HG03039 (cell line): ENCODE results near the gene MAML3.

Experiments used
- ATAC-seq: cut with Tn5 transposase; IDR thresholded peaks from one replicate; pipeline ENCODE4 v1.9.1; 2021; ENCODE audit warnings: mild to moderate bottlenecking, moderate library complexity; ENCODE audit not compliant: unreplicated experiment

Gene MAML3

GRCh38 chr4:139851133-139851532 is 302.9 kb downstream of the MAML3 start:
- no peak for ATAC-seq

DNA sequence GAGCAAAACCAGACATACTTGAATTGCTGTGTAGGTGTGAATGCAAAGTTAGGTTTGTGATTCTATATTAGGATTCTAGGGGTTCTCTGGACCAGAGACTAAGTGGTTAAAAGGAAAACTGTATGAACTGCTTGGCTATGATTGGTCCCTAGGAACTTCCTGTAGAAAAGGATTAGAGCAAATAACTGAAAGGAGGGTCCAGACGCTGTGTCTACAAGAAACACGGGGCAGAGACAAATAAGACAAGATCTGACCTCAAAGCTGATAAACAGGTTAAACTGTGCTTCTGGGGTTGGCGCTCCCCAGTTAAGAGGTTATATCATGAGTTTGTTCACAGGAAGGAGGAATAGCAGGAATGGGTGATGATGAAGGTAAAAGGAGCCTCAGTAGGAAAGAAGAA is 304.8 kb downstream of the MAML3 start:
- no peak for ATAC-seq

GRCh38 chr4:139848028-139848427 is 306.0 kb downstream of the MAML3 start:
- no peak for ATAC-seq

GRCh38 chr4:139847602-139848001 is 306.4 kb downstream of the MAML3 start:
- ATAC-seq = no peak

GRCh38 chr4:139846766-139847165 is 307.2 kb downstream of the MAML3 start:
- ATAC-seq = no peak

GRCh38 chr4:139845453-139846093 is 308.4 kb downstream of the MAML3 start:
- ATAC-seq = no peak

DNA sequence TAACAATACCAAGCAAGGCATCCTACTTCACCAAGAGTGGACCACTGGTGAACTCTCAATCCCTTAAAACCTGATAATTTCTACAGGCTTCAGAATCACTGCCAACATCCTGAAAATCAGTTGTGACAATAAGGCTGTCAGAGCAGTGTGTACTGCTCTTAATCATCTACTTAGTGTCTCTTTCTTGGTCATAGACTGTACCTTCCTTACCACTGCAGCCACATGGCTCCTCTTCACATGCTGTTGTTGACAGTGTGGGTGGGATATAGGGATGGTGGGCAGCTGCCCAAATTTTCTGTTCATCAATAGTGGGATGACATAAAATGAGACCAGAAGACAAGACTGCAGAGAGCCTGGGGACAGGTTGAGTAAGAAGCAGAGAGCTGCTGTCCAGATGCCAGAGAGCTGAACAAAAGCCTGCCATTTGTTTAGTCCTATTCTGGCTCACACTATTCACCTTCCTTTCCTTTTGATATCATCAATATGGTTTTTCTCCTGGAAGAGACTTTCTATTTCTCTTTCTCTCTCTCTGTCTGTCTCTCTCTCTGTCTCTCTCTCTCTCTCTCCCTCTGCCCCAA is 309.4 kb downstream of the MAML3 start:
- ATAC-seq = no peak

- no peak for ATAC-seq
Observed at GRCh38 chr4:139844057-139844456, 309.9 kb downstream of the MAML3 start.

DNA sequence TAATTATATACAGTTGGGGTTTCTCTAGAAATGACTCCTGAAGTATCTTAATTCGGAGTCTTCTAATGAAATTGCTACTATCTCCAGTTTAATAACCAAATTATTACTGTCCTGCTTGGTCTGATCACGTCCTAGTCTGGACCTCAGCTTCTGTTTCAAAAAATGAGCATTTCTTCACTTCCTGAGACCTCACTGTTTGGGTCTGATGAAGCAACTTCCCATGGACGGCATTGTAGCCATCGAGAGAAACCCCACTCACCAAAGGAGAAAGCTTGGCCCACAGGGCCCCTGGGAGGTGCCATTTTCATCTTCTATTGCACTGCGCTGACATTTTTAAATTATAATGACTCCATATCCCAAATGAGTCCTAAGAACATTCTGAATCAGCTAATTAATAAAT is 310.3 kb downstream of the MAML3 start:
- ATAC-seq = no peak

DNA sequence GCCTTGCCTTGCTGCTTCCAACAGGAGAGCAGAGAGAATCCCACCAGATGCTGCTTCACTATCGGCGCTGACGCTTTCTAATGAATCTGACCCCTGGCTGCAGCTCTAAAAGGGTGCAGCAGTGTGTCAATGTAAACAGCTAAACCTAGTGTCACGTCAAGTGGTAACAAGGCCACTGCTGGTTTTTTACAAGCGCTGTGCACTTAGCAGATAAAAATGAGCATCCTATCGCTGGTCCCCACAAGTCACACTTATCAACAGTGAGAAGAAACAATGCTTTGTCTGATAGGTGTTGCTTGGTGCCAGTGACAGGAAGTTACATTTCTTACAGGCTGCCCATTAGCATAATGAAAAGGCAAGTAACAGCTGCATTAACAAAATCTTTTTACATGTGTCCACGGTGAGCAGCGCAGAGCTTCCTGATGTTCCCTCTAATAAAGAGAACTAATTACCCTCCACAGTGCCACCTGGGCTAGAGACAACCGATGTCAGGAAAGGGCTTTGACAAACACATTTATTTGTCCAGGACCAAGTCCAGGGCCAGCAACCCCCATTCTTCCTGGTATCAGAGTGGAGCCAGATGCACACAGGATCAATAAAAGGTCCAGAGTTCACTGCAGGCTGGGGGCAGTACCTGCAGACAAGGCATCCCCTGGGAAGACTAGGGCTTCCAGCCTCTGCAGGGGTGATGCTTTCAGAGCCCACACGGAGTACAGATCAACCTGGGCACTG is 312.4 kb downstream of the MAML3 start:
- ATAC-seq = no peak

DNA sequence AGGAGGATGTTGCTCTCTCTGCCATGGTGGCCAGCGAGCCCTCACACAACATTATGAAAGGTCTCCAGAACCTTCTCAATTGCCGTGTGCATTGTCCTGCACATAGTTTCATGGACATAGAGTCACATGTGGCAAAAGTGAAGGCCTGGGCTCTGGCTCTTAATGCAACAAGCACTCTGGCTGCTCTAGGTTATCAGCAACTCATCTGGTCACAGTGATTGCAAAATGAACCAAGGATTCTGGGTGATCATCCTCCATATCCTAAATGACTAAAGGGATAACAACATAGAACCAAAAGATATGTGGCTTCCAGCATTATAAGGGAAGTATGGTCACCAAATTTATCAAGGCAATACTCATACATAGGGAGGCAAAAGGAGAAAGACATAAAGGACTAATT is 313.2 kb downstream of the MAML3 start:
- no peak for ATAC-seq

- ATAC-seq = no peak
Observed at GRCh38 chr4:139839403-139840031, 314.5 kb downstream of the MAML3 start.

DNA sequence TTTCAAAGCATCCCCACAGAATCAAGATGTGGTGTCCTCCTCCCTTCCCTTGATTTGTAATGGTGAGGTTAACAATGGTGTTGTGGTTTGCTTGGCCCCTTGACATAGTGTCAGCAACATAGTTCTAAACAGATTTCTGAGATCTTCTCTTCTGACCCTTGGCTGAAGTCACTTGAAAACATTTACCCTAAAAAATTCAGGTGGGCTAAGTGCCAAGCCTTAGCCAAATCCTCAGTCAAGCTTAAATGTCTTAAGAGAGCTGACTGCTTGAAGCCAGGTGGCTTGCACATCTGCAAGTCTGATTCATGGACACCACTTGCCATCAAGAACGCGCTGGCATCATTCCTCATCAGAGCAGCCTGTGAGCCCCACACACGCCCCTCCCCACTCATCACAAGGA is 315.2 kb downstream of the MAML3 start:
- no peak for ATAC-seq

DNA sequence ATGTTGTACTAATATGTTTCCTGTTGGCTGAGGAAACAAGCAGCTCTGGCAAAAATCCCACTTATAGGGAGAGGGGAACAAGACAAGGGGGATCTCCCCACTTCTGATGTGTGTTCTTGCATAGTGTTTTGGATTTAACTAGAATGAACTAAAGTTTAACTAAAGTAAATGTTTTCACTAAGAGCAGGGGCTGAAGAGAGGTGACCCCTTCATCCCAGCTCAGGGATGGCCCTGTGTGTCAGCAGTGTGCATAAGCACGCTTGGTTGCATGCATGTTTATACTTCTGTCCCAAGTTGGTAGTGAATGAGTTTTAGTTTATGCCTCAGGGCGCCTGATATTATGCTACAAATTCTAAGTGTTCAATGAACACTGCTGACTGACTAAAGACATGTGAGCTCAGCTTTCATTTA is 319.0 kb downstream of the MAML3 start:
- no peak for ATAC-seq

- no peak for ATAC-seq
Observed at GRCh38 chr4:139834226-139834662, 319.7 kb downstream of the MAML3 start.

DNA sequence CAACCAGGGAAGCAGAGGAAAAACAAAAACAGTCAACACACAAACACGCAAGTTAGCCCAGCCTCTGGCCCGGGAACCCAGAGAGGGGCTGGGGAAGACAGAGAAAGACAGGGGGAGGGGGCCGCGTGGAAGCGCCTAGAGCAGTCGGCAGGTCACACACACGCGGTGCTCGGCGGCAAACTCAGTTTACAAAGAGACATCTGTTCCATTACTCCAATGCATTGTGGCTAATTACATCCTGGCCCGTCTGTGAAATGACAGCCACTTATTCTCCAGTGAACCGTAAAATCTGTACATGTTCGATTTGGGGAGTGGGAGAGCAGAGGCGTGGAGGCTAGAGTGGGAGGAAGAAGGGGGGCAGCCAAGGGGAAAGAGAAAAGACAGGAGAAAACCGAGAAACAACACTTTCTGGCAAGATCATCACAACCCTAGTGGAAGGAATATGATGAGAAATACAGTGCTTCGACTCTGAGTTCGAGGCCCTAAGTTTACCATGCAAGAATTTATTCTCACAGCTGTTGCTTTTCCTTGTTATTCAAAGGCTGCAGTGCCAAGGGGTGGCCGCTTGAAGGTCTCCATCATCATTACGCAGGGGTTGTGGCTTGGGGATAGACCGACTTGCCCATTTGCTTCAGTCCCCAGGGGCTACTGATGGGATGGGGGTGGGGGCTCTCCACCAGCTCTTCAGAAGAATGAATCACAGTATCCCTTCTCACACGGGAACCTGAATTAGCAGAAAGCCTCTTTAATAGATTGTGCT is 320.7 kb downstream of the MAML3 start:
- ATAC-seq = no peak

DNA sequence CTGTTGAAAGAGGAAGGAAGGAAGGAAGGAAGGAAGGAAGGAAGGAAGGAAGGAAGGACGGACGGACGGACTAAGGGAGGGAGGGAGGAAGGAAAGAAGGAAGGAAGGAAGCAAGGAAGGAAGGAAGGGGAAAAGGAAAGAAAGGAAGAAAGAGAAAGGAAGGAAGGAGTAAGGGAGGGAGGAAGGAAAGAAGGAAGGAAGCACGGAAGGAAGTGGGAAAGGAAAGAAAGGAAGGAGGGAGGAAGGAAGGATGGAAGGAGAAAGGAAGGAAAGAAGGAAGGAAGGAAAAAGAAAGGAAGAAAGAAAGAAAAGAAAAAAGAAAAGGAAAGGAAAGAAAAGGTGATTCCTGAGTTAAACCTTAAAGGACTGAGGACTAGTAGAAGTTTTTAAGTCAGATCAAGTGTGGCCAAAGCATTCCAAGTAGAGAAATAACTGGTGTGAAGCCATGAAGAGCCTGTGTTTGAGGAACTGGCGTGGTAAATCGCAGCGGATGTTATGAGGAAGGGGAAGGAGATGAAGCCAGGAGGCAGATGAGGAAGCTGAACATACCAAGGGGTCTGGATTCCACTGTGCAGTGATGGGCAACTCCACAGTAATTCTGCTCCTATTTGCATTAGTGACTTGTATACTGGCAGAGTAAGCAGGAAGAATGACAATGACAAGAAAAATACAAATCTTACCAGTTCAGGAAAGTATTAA is 324.9 kb downstream of the MAML3 start:
- no peak for ATAC-seq

GRCh38 chr4:139826426-139826825 is 327.6 kb downstream of the MAML3 start:
- no peak for ATAC-seq

DNA sequence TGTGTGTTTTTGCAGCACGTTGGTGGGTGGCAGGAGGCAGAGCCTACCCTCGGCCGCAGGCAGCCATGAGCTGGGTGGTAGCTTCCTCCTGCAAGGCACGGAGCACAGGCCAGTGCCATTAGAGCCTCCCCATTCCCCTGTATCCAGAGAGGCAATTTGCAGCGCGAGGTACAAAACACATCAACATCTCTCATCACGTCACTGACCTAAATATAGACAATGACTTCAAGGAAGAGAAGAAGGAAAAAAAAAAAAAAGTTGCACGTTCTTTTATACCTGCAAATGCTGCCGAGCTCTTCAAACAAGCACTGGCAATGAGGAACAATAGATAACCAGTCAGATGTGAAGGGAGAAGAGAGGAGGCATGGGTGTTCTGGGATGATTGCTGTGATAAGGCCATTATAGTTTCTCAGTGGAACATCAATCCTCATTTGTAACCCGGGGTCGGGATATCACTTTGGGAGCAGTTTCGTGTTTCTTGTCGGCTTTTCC is 328.4 kb downstream of the MAML3 start:
- no peak for ATAC-seq

DNA sequence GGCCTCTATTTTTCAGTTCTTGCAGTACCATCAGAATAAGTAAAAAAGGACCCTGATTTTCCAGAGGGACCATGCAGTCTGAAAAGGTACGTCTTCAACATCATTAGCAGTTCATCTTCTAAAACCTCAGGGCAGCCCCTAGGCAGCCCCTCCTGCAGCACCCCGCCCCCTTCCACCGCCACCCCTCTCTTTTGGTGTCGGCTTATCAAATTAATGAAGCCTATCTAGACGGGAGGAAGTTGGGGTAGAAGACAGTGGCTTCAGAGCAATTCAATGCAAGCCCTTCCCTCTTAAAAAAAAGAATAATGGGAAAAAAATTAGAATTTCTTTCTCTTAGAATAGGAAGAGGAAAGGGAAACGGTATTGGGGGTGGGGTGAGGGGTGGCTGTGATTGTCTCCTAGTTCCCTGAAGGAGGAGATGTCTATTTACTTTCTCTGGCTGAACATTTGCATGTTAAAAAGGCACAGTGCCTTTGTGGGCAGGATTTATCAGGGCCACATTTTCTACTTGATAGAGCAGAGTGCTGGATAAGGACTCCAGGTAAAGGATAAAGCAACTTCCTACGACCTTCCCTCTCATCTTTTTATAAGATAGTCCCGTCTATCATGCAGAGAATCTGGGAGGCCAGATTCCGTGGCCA is 329.0 kb downstream of the MAML3 start:
- no peak for ATAC-seq
